Brain microvascular endothelial cell (primary cell): ENCODE results near the gene NDUFA6.

Experiments
- DNase-seq: peaks from one replicate; pipeline ENCODE4 v3.0.0-alpha.2; 2020
- H3K27ac ChIP-seq: fragments of 250-450 bp; sonication (Bioruptor Pico); 2 replicates; pipeline ENCODE4 v1.5.1; 2020; ENCODE audit warnings: mild to moderate bottlenecking, moderate library complexity
- H3K27me3 ChIP-seq: fragments of 250-450 bp; sonication (Bioruptor Pico); replicated peaks from 2 replicates; pipeline ENCODE4 v1.5.1; 2020; ENCODE audit warnings: mild to moderate bottlenecking
- H3K36me3 ChIP-seq: fragments of 250-450 bp; sonication (Bioruptor Pico); replicated peaks from 2 replicates; pipeline ENCODE4 v1.5.1; 2020; ENCODE audit warnings: mild to moderate bottlenecking
- H3K4me3 ChIP-seq: 2 replicates; pipeline ENCODE4 v1.5.1; 2011; ENCODE audit warnings: low read depth, mild to moderate bottlenecking, control low read depth, low read length, moderate library complexity
- CTCF ChIP-seq: IDR thresholded peaks from 2 replicates; pipeline ENCODE4 v1.5.1; 2011; ENCODE audit warnings: low read depth, mild to moderate bottlenecking, moderate library complexity, low read length, control low read depth, inconsistent platforms; ENCODE audit errors: missing control alignments
- in situ Hi-C: cut with HindIII; loops from 2 replicates; pipeline ENCODE4 v1.10.0; 2017; ENCODE audit warnings: low sequenced_read_pairs, low pct_ligation_motif_present

NDUFA6 gene

GRCh38 chr22:42101199-42101598 lies 10.6 kb upstream of the NDUFA6 start:
- no peak overlapping the region for H3K4me3 ChIP-seq
- TF ChIP-seq CTCF = no peak

GRCh38 chr22:42091455-42091782 lies 847 bp upstream of the NDUFA6 start:
- in situ Hi-C loops = no loop called here
- TF ChIP-seq CTCF = no peak
- Histone ChIP-seq H3K4me3 (peak overlapping the region; percentile 94), H3K27me3 (no peaks in the 10 kb centered on the region), H3K36me3 (peaks cover 5% of the 10 kb centered on the region), H3K27ac (no peak overlapping the region)
- DNase-seq = no peak

More at GRCh38 chr22:42101199-42101598, 10.6 kb upstream of the NDUFA6 start:
- Histone ChIP-seq H3K36me3 (no peaks in the 10 kb centered on the region), H3K27me3 (no peaks in the 10 kb centered on the region), H3K27ac (no peak overlapping the region)
- in situ Hi-C loops = no loop called here
- DNase-seq = no peak

GRCh38 chr22:42086051-42086450 lies 4.5 kb downstream of the NDUFA6 start:
- TF ChIP-seq CTCF = no peak
- peaks cover 31% of the 10 kb centered on the region for H3K36me3 ChIP-seq
- in situ Hi-C loops = no loop called here
- DNase-seq = no peak
- no peak overlapping the region for H3K27ac ChIP-seq
- no peaks in the 10 kb centered on the region for H3K27me3 ChIP-seq
- no peak overlapping the region for H3K4me3 ChIP-seq

GRCh38 chr22:42084874-42085273 lies 5.7 kb downstream of the NDUFA6 start:
- Histone ChIP-seq H3K36me3 (peaks cover 31% of the 10 kb centered on the region), H3K27me3 (no peaks in the 10 kb centered on the region), H3K27ac (no peak overlapping the region), H3K4me3 (no peak overlapping the region)
- no peak for TF ChIP-seq CTCF
- no peak for DNase-seq
- in situ Hi-C loops = no loop called here

GRCh38 chr22:42083119-42083518 lies 7.5 kb downstream of the NDUFA6 start:
- H3K36me3 ChIP-seq = peaks cover 33% of the 10 kb centered on the region
- no peak for TF ChIP-seq CTCF
- no peak overlapping the region for H3K27ac ChIP-seq
- in situ Hi-C loops = no loop called here
- no peak for DNase-seq
- H3K4me3 ChIP-seq = no peak overlapping the region
- H3K27me3 ChIP-seq = no peaks in the 10 kb centered on the region

GRCh38 chr22:42080287-42080686 lies 10.3 kb downstream of the NDUFA6 start:
- Histone ChIP-seq H3K27me3 (no peaks in the 10 kb centered on the region), H3K4me3 (peak overlapping the region; percentile 87), H3K27ac (peak overlapping the region; percentile 98), H3K36me3 (peaks cover 17% of the 10 kb centered on the region)
- in situ Hi-C loops = no loop called here
- DNase-seq = peak; percentile 46
- TF ChIP-seq CTCF = no peak
